PC-3 (cell line): Measurements from ENCODE around the gene PHF21B. TPM values are rescaled to one million over a fixed set of nuclear protein-coding genes. Genes with fewer than 3 reads are reported as not detected.

ENCODE experiments used
- ATAC-seq: fragments of 200-7000 bp; cut with Tn5 transposase; 2 replicates; pipeline ENCODE4 v1.9.1; 2020; ENCODE audit warnings: mild to moderate bottlenecking, moderate library complexity
- BruUV-seq: library from RNA; stranded (reverse); fragments of 400-500 nt; replicated peaks from 2 replicates; lab custom pipeline; 2021; lab: Mats Ljungman, UMichigan
- CTCF ChIA-PET: fragments of 300-600 bp; sonication (Branson Sonifier 250); formaldehyde crosslinking; loops from one replicate; lab custom pipeline; 2022; ENCODE audit warnings: antibody characterized with exemption; lab: Charles Lee
- POLR2A ChIA-PET: fragments of 300-600 bp; sonication (Branson Sonifier 250); formaldehyde crosslinking; loops from one replicate; lab custom pipeline; 2022; ENCODE audit warnings: antibody characterized with exemption; ENCODE audit not compliant: unreplicated experiment; lab: Charles Lee
- DNase-seq: peaks from one replicate; pipeline ENCODE4 v3.0.0-alpha.2; 2015
- H2AFZ ChIP-seq: fragments of 300-600 bp; sonication (generic); 2 replicates; pipeline ENCODE4 v1.6.0; 2016; ENCODE audit warnings: antibody characterized with exemption, low read length
- H3F3A ChIP-seq: fragments of 300-600 bp; sonication (generic); one replicate; pipeline ENCODE4 v1.6.0; 2017; ENCODE audit warnings: antibody characterized with exemption, low read length, control low read depth, mild to moderate bottlenecking; ENCODE audit not compliant: unreplicated experiment
- H3K27ac ChIP-seq: fragments of 300-600 bp; sonication (generic); 2 replicates; pipeline ENCODE4 v1.5.1; 2016; ENCODE audit warnings: mild to moderate bottlenecking, low read length
- H3K27me3 ChIP-seq: fragments of 300-600 bp; sonication (generic); 2 replicates; pipeline ENCODE4 v1.6.1; 2016; ENCODE audit warnings: low read length, mixed read lengths
- H3K36me3 ChIP-seq: fragments of 300-600 bp; sonication (generic); 2 replicates; pipeline ENCODE4 v1.6.1; 2016; ENCODE audit warnings: low read depth, mixed run types, low read length, mixed read lengths
- H3K4me1 ChIP-seq: fragments of 300-600 bp; sonication (generic); 2 replicates; pipeline ENCODE4 v1.5.1; 2016; ENCODE audit warnings: low read length; ENCODE audit not compliant: insufficient read depth
- H3K4me2 ChIP-seq: fragments of 300-600 bp; sonication (generic); 2 replicates; pipeline ENCODE4 v1.6.0; 2016; ENCODE audit warnings: low read length
- H3K4me3 ChIP-seq: fragments of 300-600 bp; sonication (generic); 2 replicates; pipeline ENCODE4 v1.5.1; 2016; ENCODE audit warnings: mild to moderate bottlenecking, low read length, mixed read lengths
- H3K79me2 ChIP-seq: fragments of 300-600 bp; sonication (generic); 2 replicates; pipeline ENCODE4 v1.6.1; 2017; ENCODE audit warnings: low read length, mixed read lengths
- H3K9ac ChIP-seq: fragments of 300-600 bp; sonication (generic); 2 replicates; pipeline ENCODE4 v1.6.0; 2016; ENCODE audit warnings: mild to moderate bottlenecking, low read length
- H3K9me2 ChIP-seq: fragments of 300-600 bp; sonication (generic); replicated peaks from 2 replicates; pipeline ENCODE4 v1.6.1; 2016; ENCODE audit warnings: mixed run types, low read length, mixed read lengths
- H3K9me3 ChIP-seq: fragments of 300-600 bp; sonication (generic); 2 replicates; pipeline ENCODE4 v1.6.1; 2016; ENCODE audit warnings: low read length, mixed read lengths
- H4K20me1 ChIP-seq: fragments of 300-600 bp; sonication (generic); 2 replicates; pipeline ENCODE4 v1.6.1; 2016; ENCODE audit warnings: low read length, mixed read lengths
- EZH2 ChIP-seq: fragments of 300-600 bp; sonication (generic); IDR thresholded peaks from one replicate; pipeline ENCODE4 v1.6.1; 2017; ENCODE audit warnings: antibody characterized with exemption, mild to moderate bottlenecking, low read length; ENCODE audit not compliant: unreplicated experiment
- EZH2phosphoT487 ChIP-seq: fragments of 300-600 bp; sonication (generic); IDR thresholded peaks from 2 replicates; pipeline ENCODE4 v1.6.1; 2018; ENCODE audit warnings: mild to moderate bottlenecking, antibody characterized with exemption, low read length, borderline replicate concordance
- intact Hi-C: fragments of 100-400 bp; cut with micrococcal nuclease; formaldehyde crosslinking; loops from 2 replicates; pipeline ENCODE4 v1.9.0; 2023
- total RNA-seq: library from RNA; depleted of rRNA; stranded (reverse); fragments of >200 nt; gene quantifications from 2 replicates; pipeline ENCODE4 v1.2.3, GENCODE V29; 2014
- TF ChIP-seq, protein P1 (sequence below): fragments of 300-600 bp; sonication (generic); conservative IDR thresholded peaks from 2 replicates; pipeline ENCODE4 v1.5.1; 2017; ENCODE audit warnings: antibody characterized with exemption, low read depth, mild to moderate bottlenecking, low read length

Gene PHF21B
- total RNA-seq, 1 experiment from 2014 or later = not detected

DNA sequence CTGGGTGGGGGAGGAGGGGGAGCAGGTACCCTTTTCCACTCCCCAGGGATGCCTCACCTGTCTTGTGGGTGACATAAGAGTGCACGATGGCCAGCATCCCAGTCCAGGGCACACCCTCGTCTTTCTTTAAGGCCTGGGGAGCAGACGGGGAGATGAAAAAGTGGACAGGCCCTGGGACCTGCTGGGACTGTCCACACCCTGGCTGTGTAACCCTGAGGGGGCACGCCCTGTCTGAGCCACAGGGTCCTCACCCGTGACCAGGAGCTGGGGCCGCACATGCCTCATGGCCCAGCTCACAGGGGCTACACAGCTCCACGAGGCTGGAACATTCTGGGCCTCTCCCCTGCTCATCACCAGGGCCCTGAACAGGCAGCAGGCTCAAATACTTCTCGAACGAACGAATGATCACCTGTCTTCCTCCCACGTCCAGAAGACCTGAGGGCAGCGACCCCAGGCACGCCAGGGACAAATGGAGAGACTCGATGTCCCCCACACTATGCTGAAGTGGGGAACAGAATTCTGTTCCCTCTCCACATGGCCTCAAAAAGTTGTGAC is 123.9 kb downstream of the PHF21B start:
- H3K4me2 ChIP-seq = no peak overlapping the region
- no peak overlapping the region for H3K4me3 ChIP-seq
- POLR2A ChIA-PET = no interaction called here
- no peaks in the 10 kb centered on the region for H3K9me2 ChIP-seq
- H3K9me3 ChIP-seq = no peaks in the 10 kb centered on the region
- no peak overlapping the region for H2AFZ ChIP-seq
- H3F3A ChIP-seq = no peaks in the 10 kb centered on the region
- H3K36me3 ChIP-seq = no peaks in the 10 kb centered on the region
- no TSS peak for BruUV-seq
- CTCF ChIA-PET = no interaction called here
- intact Hi-C loops = no loop called here
- DNase-seq = no peak
- H4K20me1 ChIP-seq = no peaks in the 10 kb centered on the region
- TF ChIP-seq EZH2phosphoT487 = no peak
- TF ChIP-seq, protein P1, sequence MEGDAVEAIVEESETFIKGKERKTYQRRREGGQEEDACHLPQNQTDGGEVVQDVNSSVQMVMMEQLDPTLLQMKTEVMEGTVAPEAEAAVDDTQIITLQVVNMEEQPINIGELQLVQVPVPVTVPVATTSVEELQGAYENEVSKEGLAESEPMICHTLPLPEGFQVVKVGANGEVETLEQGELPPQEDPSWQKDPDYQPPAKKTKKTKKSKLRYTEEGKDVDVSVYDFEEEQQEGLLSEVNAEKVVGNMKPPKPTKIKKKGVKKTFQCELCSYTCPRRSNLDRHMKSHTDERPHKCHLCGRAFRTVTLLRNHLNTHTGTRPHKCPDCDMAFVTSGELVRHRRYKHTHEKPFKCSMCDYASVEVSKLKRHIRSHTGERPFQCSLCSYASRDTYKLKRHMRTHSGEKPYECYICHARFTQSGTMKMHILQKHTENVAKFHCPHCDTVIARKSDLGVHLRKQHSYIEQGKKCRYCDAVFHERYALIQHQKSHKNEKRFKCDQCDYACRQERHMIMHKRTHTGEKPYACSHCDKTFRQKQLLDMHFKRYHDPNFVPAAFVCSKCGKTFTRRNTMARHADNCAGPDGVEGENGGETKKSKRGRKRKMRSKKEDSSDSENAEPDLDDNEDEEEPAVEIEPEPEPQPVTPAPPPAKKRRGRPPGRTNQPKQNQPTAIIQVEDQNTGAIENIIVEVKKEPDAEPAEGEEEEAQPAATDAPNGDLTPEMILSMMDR = no peak
- TF ChIP-seq EZH2 = no peak
- no peaks in the 10 kb centered on the region for H3K79me2 ChIP-seq
- no peak for ATAC-seq
- H3K4me1 ChIP-seq = peaks cover 18% of the 10 kb centered on the region; the same call in 1 of the 2 replicates
- H3K27ac ChIP-seq = no peak overlapping the region
- peaks cover 11% of the 10 kb centered on the region for H3K27me3 ChIP-seq
- no peak overlapping the region for H3K9ac ChIP-seq

- CTCF ChIA-PET = no interaction called here
- peak; percentile 85 for ATAC-seq
These were observed 124.6 kb downstream of the PHF21B start for GRCh38 chr22:44884968-44885805.

More at GRCh38 chr22:44884968-44885805, 124.6 kb downstream of the PHF21B start:
- Histone ChIP-seq H3K4me2 (no peak overlapping the region), H3K36me3 (no peaks in the 10 kb centered on the region), H2AFZ (no peak overlapping the region), H3K9me2 (no peaks in the 10 kb centered on the region), H3K9me3 (no peaks in the 10 kb centered on the region), H4K20me1 (no peaks in the 10 kb centered on the region), H3K27me3 (peaks cover 15% of the 10 kb centered on the region), H3K9ac (no peak overlapping the region), H3F3A (no peaks in the 10 kb centered on the region), H3K27ac (no peak overlapping the region), H3K4me3 (no peak overlapping the region), H3K4me1 (peaks cover 18% of the 10 kb centered on the region; the same call in 1 of the 2 replicates), H3K79me2 (no peaks in the 10 kb centered on the region)
- POLR2A ChIA-PET = no interaction called here
- intact Hi-C loops = no loop called here
- no peak for TF ChIP-seq EZH2
- TF ChIP-seq, protein P1 = no peak
- TF ChIP-seq EZH2phosphoT487 = no peak
- DNase-seq = peak; percentile 80
- BruUV-seq = no TSS peak
